Measurements from ENCODE around the gene PLPP1.
"Not testable (repeated sequence)": the region's sequence is repeated elsewhere in the genome, so short reads cannot be mapped to it uniquely, and the experiment has no call there.

PLPP1 gene

DNA sequence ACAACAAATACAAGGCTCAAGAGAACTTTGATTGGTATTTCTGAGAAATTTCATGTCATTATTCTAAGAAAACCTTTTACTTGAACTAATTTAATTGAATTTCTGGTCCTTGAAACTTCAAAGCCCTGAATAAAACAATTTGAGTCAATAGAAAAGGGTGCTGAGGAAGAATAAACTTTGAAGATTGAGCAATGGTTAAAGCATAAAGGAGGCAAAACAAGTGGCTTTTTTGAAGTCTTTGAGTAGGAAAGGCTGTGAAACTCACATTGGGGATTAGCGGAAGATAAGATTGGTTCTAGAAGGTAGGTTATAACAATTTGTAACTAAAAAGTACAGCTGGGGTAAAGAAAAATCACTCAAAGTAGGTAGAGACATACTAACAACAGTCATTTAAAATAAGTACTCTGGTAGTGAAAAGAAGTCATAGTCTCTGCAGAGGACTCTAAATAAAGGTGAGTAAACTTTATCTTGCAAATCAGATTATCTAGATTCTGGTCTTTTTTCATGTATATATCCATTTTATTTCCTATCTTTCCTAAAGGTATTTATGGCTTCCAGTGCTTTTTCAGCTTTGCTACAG lies 6.4 kb upstream of the PLPP1 start:
- DNase-seq, result no peak

GRCh38 chr5:55540525-55540924 lies 5.8 kb upstream of the PLPP1 start:
- DNase-seq, result no peak

DNA sequence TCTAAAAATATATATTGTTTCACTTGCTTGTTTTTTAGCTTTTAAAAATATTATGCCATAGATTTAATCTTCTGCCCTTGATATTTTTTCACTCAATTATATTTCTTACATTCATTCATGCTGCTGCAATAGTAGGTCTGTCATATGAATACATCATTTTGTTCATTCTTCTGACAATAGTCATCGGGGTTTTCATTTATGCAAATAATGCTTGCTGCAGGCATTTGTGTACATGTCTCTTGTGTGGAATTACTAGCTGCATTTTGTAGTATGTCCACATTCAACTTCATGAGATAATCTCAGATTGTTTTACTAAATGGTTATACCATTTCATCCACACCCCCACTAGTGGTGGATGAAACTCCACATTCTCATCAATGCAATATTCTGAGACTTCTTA lies 5.3 kb upstream of the PLPP1 start:
- no peak for DNase-seq

GRCh38 chr5:55538661-55539060 lies 3.9 kb upstream of the PLPP1 start:
- DNase-seq, result no peak

DNA sequence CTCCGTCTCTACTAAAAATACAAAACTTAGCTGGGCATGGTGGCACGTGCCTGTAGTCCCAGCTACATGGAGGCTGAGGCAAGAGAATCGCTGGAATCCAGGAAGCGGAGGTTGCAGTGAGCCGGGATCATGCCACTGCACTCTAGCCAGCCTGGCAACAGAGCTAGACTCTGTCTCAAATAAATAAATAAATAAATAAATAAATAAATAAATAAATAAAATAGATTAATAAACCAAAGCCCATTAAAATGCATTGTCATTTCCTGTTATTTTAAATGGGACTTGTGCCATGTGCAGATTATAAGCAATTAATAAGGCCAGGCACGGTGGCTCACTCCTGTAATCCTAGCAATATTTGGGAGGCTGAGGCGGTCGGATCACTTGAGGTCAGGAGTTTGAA lies 2.6 kb upstream of the PLPP1 start:
- DNase-seq, result not testable (repeated sequence)

DNA sequence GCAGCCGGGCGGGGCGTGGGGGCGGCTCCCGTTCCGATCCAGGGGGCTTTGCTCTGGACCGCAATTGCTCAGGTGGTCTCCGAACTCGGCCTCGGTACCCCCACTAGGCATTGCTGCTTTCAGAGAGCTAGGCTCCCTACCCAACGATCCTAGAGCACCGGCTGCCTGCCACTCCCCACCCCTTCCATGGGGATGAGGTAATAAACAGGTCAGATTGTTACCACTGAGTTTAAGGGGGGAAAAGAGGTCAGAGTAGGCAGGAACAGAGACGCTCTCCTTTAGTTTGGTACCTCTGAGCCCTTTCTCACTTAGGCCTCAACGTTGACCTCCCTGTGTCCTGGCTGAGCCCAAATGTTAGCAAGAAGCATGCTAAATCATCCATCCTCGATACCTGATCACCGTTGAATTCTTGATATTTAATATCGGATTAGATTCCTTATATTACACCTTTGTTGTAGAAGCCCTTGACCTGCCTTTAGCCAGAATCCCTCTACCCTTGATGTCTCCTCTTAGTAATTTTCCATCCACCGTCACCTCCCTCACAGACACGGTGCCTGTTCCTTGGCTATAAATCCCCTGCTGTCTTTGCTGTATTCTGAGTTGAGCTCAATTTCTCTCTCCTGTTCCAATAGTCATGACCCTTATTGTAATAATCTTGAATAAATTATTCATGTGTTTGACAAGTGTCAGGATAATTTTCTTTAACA lies 588 bp upstream of the PLPP1 start:
- no peak for DNase-seq

DNA sequence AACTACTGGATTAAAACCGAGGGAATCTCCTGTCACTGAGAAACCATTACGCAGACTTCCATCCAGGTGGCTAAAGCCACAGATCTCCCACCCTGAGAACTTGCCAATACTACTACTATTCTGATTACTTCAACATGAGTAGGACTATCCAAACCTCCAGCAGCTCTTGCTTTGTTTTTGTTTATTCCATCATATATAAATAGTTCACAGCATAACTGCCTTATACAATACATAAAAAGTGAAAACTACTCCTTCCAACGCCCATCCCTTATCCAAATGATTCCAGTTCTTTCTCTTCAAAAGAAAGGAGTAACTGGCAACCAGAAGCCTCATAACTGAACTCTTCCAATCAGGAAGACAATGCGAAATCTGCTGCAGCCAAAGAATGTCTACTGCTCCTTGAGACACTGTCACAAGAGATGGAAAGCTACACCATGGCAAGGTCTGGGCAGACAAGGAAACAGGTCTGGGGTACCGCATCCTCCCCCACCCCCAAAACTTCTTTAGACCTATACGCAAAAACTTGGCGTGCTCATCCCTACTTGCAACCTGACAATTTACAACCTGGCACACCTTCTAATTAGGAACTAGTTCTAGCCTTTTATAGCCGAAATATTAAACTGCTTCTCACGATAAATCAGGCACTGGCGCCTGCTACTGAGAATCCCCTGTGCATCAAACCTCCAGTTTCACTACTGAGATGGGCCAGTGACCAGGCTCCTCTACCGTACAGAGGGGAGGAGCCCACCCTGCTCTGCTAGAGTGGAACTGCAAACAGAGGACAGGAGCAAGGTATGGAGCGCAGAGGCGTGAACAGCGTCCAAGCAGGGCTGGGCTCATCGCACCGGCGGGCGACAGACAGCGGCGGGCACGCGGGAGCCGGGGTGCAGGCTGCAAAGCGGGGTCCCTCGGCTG lies 986 bp downstream of the PLPP1 start:
- DNase-seq, result no peak

DNA sequence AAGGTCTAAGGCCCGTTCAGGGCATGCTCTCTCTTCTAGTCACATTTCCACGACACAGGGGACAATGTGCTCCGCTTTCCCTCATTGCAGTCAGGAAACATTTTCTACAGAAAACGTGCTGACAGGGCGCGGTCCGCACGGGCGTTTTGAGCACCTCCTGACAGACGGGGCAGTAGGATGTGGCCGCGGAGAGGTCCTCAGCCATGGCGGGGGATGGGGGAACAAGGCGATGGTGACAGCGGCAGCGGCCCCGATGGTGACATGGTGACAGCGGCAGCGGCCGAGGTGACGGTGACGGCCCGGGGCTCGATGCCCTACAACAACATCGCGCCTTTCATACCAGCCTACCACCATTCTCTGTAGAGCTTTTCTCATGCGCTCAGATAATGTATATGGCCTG lies 4.1 kb downstream of the PLPP1 start:
- no peak for DNase-seq

- no peak for DNase-seq
Observed at GRCh38 chr5:55524816-55525215, 9.9 kb downstream of the PLPP1 start.

GRCh38 chr5:55523293-55523692 lies 11.5 kb downstream of the PLPP1 start:
- no peak for DNase-seq

GRCh38 chr5:55521881-55522280 lies 12.9 kb downstream of the PLPP1 start:
- no peak for DNase-seq

DNA sequence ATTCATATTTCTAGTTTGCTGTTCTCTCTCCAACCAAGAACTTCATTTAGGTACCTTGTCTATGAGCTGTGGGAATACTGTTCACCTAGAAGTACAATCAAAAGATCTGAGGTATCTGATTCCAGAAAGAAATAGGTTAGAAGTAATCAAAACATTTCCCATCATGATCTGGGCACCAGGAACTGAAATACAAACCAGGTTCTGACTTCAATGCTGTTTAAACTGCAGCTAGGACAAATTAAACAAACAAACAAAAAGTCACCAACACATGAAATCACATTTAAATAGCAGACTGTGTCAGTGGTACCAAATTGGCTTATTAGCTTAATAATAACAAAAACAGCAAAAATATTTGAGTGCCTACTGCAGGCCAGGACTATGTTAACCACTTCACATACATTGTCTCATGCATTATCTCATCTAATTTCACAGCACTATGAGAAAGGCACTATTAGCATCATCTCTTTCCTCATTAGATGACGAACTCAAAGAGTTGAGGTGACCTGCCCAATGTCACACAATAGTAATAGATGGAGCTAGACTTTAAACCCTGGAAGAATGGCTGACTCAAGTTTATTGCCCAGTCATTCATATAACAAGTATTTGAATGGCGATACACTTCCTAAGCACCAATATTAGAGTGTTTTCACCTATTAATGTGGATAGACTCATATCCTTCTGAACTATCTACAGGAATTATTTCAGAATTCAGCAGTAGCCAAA lies 14.5 kb downstream of the PLPP1 start:
- no peak for DNase-seq

GRCh38 chr5:55518831-55519390 lies 15.9 kb downstream of the PLPP1 start:
- no peak for DNase-seq

DNA sequence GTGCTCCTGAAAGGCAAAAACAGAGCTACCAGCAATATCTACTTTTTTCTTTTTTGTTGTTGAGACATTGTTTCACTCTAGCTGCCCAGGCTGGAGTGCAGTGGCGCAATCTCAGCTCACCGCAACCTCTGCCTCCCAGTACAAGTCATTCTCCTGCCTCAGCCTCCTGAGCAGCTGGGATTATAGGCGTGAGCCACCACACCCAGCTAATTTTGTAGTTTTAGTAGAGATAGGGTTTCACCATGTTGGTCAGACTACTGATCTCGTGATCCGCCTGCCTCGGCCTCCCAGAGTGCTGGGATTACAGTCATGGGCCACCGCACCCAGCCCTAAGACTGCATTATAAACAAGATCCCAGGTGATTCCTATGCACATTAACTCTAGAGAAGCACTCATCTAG lies 17.0 kb downstream of the PLPP1 start:
- no peak for DNase-seq

GRCh38 chr5:55511010-55511409 lies 23.8 kb downstream of the PLPP1 start:
- no peak for DNase-seq

GRCh38 chr5:55510523-55510880 lies 24.3 kb downstream of the PLPP1 start:
- DNase-seq, result no peak

DNA sequence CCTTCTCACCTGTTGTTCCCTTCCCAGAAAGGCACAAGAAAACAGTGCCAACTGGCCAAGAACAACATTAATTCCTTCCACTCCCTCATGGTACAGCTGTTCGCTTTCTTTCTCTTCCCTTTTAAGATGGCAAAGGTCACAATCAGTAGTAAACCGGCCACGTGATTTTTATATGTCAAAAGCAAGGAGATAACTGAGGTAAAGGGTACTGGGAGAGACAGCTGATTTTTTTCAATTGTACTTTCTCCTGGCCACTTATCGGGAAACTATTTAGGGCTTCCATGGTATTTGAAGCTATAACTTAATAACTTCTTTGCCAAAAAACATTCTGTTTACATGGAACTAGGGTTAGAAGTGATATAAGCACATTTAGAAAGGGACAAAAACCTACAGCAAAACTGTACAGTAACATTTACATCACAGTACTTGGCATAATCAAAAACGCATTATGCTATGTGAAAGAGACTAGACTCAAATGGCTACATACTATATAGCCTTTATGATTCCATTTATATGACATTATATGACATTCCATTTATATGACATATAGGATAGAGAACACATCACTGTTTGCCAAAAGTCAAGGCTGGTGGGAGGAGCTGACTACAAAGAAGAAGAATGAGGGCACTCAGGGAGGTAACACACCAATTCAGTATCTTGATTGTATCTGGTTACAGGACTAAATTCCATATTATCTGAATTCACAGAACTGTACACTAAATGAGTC lies 24.8 kb downstream of the PLPP1 start:
- DNase-seq, result no peak

DNA sequence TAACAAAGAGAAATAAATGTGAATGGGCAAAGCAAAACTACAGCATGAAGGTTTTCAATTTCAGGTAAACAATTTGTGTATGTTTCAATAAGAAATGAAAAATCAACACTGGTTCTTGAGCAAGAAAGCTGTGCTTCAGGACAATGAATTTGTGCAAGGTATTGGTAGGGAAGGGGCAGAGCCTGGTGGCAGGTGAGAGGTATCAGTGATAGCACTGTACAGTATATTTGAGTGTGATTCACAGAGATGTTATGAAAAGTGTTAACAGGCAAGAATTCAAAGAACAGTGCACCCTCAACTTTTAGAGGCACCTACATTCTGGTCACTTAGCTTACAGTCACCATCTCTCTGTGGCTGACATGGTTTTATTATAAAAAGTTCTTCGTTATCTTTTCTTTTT lies 25.7 kb downstream of the PLPP1 start:
- no peak for DNase-seq

- DNase-seq, result no peak
Observed at GRCh38 chr5:55507574-55507973, 27.2 kb downstream of the PLPP1 start.

GRCh38 chr5:55505711-55506110 lies 29.1 kb downstream of the PLPP1 start:
- not testable (repeated sequence) for DNase-seq

DNA sequence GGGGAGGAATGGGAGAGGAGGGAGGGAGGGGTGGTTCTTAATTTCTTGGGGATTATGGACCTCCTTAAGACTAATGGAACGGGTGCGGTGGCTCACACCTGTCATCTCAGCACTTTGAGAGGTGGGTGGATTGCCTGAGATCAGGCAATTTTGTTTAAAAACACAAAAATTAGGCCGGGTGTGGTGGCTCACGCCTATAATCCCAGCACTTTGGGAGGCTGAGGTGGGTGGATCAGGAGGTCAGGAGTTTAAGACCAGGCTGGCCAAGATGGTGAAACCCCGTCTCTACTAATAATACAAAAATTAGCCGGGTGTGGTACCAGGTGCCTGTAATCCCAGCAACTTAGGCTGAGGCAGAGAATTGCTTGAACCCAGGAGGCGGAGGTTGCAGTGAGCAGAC lies 30.8 kb downstream of the PLPP1 start:
- DNase-seq, result not testable (repeated sequence)

DNA sequence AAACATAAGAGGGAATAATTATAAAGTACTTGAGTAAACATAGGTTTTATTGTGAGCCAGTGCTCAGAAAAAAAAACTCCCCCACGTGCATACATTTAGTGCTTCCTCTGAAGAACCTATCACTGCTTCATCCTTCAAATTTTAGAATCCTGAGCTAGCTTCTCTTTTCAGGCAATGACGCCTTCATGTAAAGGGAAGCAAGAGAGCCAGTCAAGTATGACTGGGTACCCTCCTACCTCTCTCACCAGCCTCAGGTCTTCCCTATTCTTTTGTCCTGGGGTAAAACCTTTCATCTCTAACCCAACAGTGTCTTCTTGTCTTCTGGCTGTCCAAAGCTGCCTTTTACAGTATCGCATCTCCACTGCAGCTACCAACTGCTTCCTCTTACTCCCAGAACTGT lies 32.0 kb downstream of the PLPP1 start:
- no peak for DNase-seq
